Measurements from ENCODE around the gene SRRD.

DNA sequence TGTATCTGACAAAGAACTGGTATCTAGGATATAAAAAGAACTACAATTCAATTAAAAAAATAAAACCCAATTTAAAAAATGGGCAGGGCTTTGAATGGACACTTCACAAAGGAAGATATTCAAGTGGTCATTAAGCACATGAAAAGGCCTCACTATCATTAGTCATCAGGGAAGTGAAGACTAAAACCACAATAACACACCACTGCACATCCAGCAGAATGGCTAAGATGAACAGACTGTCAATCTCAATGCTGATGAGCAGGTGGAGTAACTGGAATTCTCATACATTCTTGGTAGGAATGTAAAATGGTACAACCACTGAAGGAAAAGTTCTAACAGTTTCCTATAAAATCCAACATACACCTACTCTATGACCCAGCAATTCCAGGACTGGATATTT is 9.0 kb upstream of the SRRD start:
- TF ChIP-seq CTCF (IDR thresholded peaks at IDR 0.05) (no peak), POLR2AphosphoS5 (IDR thresholded peaks at IDR 0.05; ENCODE audit: low read depth, low read length) (no peak)
- TF ChIP-seq, protein P1, sequence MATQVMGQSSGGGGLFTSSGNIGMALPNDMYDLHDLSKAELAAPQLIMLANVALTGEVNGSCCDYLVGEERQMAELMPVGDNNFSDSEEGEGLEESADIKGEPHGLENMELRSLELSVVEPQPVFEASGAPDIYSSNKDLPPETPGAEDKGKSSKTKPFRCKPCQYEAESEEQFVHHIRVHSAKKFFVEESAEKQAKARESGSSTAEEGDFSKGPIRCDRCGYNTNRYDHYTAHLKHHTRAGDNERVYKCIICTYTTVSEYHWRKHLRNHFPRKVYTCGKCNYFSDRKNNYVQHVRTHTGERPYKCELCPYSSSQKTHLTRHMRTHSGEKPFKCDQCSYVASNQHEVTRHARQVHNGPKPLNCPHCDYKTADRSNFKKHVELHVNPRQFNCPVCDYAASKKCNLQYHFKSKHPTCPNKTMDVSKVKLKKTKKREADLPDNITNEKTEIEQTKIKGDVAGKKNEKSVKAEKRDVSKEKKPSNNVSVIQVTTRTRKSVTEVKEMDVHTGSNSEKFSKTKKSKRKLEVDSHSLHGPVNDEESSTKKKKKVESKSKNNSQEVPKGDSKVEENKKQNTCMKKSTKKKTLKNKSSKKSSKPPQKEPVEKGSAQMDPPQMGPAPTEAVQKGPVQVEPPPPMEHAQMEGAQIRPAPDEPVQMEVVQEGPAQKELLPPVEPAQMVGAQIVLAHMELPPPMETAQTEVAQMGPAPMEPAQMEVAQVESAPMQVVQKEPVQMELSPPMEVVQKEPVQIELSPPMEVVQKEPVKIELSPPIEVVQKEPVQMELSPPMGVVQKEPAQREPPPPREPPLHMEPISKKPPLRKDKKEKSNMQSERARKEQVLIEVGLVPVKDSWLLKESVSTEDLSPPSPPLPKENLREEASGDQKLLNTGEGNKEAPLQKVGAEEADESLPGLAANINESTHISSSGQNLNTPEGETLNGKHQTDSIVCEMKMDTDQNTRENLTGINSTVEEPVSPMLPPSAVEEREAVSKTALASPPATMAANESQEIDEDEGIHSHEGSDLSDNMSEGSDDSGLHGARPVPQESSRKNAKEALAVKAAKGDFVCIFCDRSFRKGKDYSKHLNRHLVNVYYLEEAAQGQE (IDR thresholded peaks at IDR 0.05; ENCODE audit: insufficient read depth in 1 of 2, low read depth in 2 of 2, low read length in 1 of 2), result no peak

Measured in Panc1 (cell line).